IMR-90 (cell line): ENCODE data around the gene RHOB. TPM values are rescaled to one million over a fixed set of nuclear protein-coding genes. Genes with fewer than 3 reads are reported as not detected.

ENCODE experiments used
- ATAC-seq: fragments of 200-7000 bp; cut with Tn5 transposase; 2 replicates; pipeline ENCODE4 v1.9.1; 2020; ENCODE audit warnings: low read depth, mild to moderate bottlenecking, moderate library complexity
- BruUV-seq: library from RNA; stranded (reverse); fragments of 400-500 nt; replicated peaks from 2 replicates; lab custom pipeline; 2021; lab: Mats Ljungman, UMichigan
- CTCF ChIA-PET: fragments of 300-600 bp; formaldehyde crosslinking; extraction: SDS; loops from one replicate; lab custom pipeline; 2021; ENCODE audit warnings: antibody characterized with exemption; lab: Yijun Ruan, JAX
- POLR2A ChIA-PET: fragments of 300-600 bp; sonication (Branson Sonifier 250); formaldehyde crosslinking; loops from one replicate; lab custom pipeline; 2022; ENCODE audit warnings: antibody characterized with exemption; ENCODE audit not compliant: unreplicated experiment; lab: Charles Lee
- DNase-seq: peaks from one replicate; pipeline ENCODE4 v3.0.0; 2013
- H2AFZ ChIP-seq: replicated peaks from 2 replicates; pipeline ENCODE3; 2013; ENCODE audit warnings: low read length, mild to moderate bottlenecking; ENCODE audit not compliant: poor library complexity
- H2AK5ac ChIP-seq: 2 replicates; pipeline ENCODE4 v1.6.1; 2013; ENCODE audit warnings: low read depth, low read length, inconsistent platforms
- H2AK9ac ChIP-seq: replicated peaks from 2 replicates; pipeline ENCODE3; 2013; ENCODE audit warnings: mild to moderate bottlenecking, low read depth, low read length, moderate library complexity; ENCODE audit not compliant: poor library complexity
- H2BK120ac ChIP-seq: 2 replicates; pipeline ENCODE4 v1.6.1; 2013; ENCODE audit warnings: low read depth, low read length, inconsistent platforms
- H2BK15ac ChIP-seq: 3 replicates; pipeline ENCODE4 v1.6.1; 2013; ENCODE audit warnings: low read depth, low read length, inconsistent platforms
- H2BK20ac ChIP-seq: 2 replicates; pipeline ENCODE4 v1.6.1; 2013; ENCODE audit warnings: low read depth, mild to moderate bottlenecking, inconsistent platforms, low read length, moderate library complexity
- H2BK5ac ChIP-seq: 2 replicates; pipeline ENCODE4 v1.6.1; 2013; ENCODE audit warnings: mild to moderate bottlenecking, low read depth, low read length, inconsistent platforms; ENCODE audit not compliant: poor library complexity, severe bottlenecking
- H3K14ac ChIP-seq: replicated peaks from 2 replicates; pipeline ENCODE4 v1.6.1; 2013; ENCODE audit warnings: low read depth, low read length, inconsistent platforms
- H3K18ac ChIP-seq: 2 replicates; pipeline ENCODE4 v1.6.1; 2013; ENCODE audit warnings: low read depth, low read length, control low read depth
- H3K23ac ChIP-seq: 2 replicates; pipeline ENCODE4 v1.6.1; 2013; ENCODE audit warnings: low read depth, low read length, inconsistent platforms
- H3K27ac ChIP-seq: 2 replicates; pipeline ENCODE4 v1.5.1; 2013; ENCODE audit warnings: mild to moderate bottlenecking, control low read depth, low read length; ENCODE audit not compliant: insufficient read depth
- H3K27me3 ChIP-seq: 2 replicates; pipeline ENCODE4 v1.6.1; 2013; ENCODE audit warnings: low read length; ENCODE audit not compliant: control insufficient read depth, insufficient read depth
- H3K36me3 ChIP-seq: 2 replicates; pipeline ENCODE4 v1.6.1; 2013; ENCODE audit warnings: low read length, mixed read lengths; ENCODE audit not compliant: control insufficient read depth, insufficient read depth
- H3K4ac ChIP-seq: 2 replicates; pipeline ENCODE4 v1.6.1; 2013; ENCODE audit warnings: low read depth, low read length, inconsistent platforms
- H3K4me1 ChIP-seq: 2 replicates; pipeline ENCODE4 v1.6.1; 2013; ENCODE audit warnings: low read length, mixed read lengths; ENCODE audit not compliant: control insufficient read depth, insufficient read depth
- H3K4me2 ChIP-seq: 2 replicates; pipeline ENCODE4 v1.6.1; 2013; ENCODE audit warnings: low read depth, mild to moderate bottlenecking, control low read depth, low read length, moderate library complexity
- H3K4me3 ChIP-seq: 2 replicates; pipeline ENCODE4 v1.5.1; 2013; ENCODE audit warnings: low read depth, mild to moderate bottlenecking, control low read depth, low read length, moderate library complexity; ENCODE audit not compliant: insufficient read depth
- H3K56ac ChIP-seq: 2 replicates; pipeline ENCODE4 v1.6.1; 2013; ENCODE audit warnings: low read length, inconsistent platforms; ENCODE audit not compliant: insufficient read depth; ENCODE audit errors: extremely low read depth
- H3K79me1 ChIP-seq, 2 experiments: 2 replicates each; pipeline ENCODE4 v1.6.1; 2013; ENCODE audit warnings: low read length in 2 of 2, inconsistent platforms in 1 of 2, low read depth in 1 of 2
- H3K9ac ChIP-seq: 2 replicates; pipeline ENCODE4 v1.6.1; 2013; ENCODE audit warnings: low read depth, low read length, control low read depth
- H3K9me1 ChIP-seq: 2 replicates; pipeline ENCODE4 v1.6.1; 2013; ENCODE audit warnings: low read length, inconsistent platforms; ENCODE audit not compliant: insufficient read depth
- H3K9me3 ChIP-seq: 2 replicates; pipeline ENCODE4 v1.6.1; 2013; ENCODE audit warnings: low read length; ENCODE audit not compliant: control insufficient read depth, insufficient read depth
- H4K20me1 ChIP-seq: 2 replicates; pipeline ENCODE4 v1.6.1; 2013; ENCODE audit warnings: low read length, inconsistent platforms; ENCODE audit not compliant: insufficient read depth
- H4K5ac ChIP-seq: 2 replicates; pipeline ENCODE4 v1.6.1; 2013; ENCODE audit warnings: mild to moderate bottlenecking, low read depth, low read length, control low read depth
- H4K8ac ChIP-seq, 2 experiments: 2 replicates each; pipeline ENCODE4 v1.6.1; 2013; ENCODE audit warnings: low read depth in 2 of 2, low read length in 2 of 2, control low read depth in 1 of 2, inconsistent platforms in 1 of 2
- H4K91ac ChIP-seq: 2 replicates; pipeline ENCODE4 v1.6.1; 2013; ENCODE audit warnings: low read depth, low read length, inconsistent platforms; ENCODE audit not compliant: insufficient read depth
- FOS ChIP-seq: fragments of 150-350 bp; IDR thresholded peaks from 2 replicates; pipeline ENCODE4 v1.6.1; 2016; ENCODE audit warnings: low read depth, low read length
- NFE2L2 ChIP-seq: fragments of 150-350 bp; IDR thresholded peaks from 2 replicates; pipeline ENCODE4 v1.6.1; 2016; ENCODE audit warnings: low read depth, mild to moderate bottlenecking, low read length
- POLR2A ChIP-seq: IDR thresholded peaks from 2 replicates; pipeline ENCODE4 v1.6.1; 2012; ENCODE audit warnings: mild to moderate bottlenecking, low read depth, low read length
- RAD21 ChIP-seq: IDR thresholded peaks from 2 replicates; pipeline ENCODE4 v1.6.1; 2012; ENCODE audit warnings: low read length, improper control_type of control experiment
- SMC3 ChIP-seq: fragments of 150-350 bp; IDR thresholded peaks from 2 replicates; pipeline ENCODE4 v1.6.1; 2016; ENCODE audit warnings: low read depth, mild to moderate bottlenecking, antibody characterized with exemption, low read length, moderate library complexity
- WGBS, 2 experiments: methylation state at CpG; one replicate each; pipeline versions ENCODE4 v1.1.5 to v1.1.7; 2013; ENCODE audit warnings: missing lambda C conversion rate in 2 of 2; ENCODE audit not compliant: insufficient read length in 1 of 2; ENCODE audit errors: extremely low coverage in 2 of 2; 5-methylcytosine and 5-hydroxymethylcytosine counted together
- dilution Hi-C: fragments of 300-500 bp; cut with HindIII; formaldehyde crosslinking; loops from one replicate; pipeline ENCODE4 v1.14.3; 2018; ENCODE audit warnings: low sequenced_read_pairs; ENCODE audit not compliant: unreplicated experiment
- in situ Hi-C: fragments of 300-500 bp; cut with MboI; formaldehyde crosslinking; loops from 3 replicates; pipeline ENCODE4 v1.14.3; 2019; ENCODE audit warnings: low sequenced_read_pairs, inconsistent platforms, mixed read lengths
- intact Hi-C: fragments of 100-400 bp; cut with micrococcal nuclease; formaldehyde crosslinking; loops from 2 replicates; pipeline ENCODE4 v1.10.0; 2022
- polyA plus RNA-seq, 3 experiments: library from polyadenylated mRNA; depleted of rRNA; stranded (reverse); fragments of >200 nt; gene quantifications; 2 replicates each; pipeline ENCODE4 v1.2.3, GENCODE V29; 2012; ENCODE audit warnings: low replicate concordance in 1 of 3
- total RNA-seq: library from RNA; depleted of rRNA; stranded (reverse); fragments of >200 nt; gene quantifications from 2 replicates; pipeline ENCODE4 v1.2.3, GENCODE V29; 2012
- TF ChIP-seq, protein P1 (sequence below): conservative IDR thresholded peaks from 2 replicates; pipeline ENCODE4 v1.5.1; 2012; ENCODE audit warnings: mild to moderate bottlenecking, low read depth, low read length, improper control_type of control experiment

Gene RHOB
- total and polyA plus RNA-seq, 2 of the 4 experiments (the other 2 are of a cell fraction): 112 to 149 TPM

DNA sequence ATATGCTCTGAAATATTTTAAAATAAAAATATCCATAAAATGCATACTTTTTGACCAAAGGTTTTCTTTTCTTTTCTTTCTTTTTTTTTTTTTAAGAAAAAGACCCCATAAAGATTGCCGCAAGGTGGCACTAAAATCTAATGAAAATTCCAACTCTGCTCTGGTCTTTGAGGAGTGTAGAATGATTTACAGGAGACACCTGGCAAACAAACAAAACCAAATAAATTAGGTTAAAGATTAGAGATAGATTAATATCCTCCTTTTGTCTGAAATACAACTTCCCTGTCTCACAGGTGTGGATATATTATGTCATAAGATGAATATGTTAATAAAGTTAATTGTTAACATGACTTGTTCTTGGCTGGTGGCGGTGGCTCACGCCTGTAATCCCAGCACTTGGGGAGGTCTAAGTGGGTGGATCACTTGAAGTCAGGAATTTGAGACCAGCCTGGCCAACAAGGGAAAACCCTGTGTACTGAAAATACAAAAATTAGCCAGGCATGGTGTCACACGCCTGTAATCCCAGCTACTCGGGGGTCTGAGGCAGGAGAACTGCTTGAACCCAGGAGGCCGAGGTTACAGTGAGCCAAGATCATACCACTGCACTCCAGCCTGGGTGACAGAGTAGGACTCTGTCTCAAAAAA is 3.5 kb upstream of the RHOB start:
- Histone ChIP-seq H2BK15ac (no peak overlapping the region; the same call in 2 of the 3 replicates), H3K36me3 (peaks cover 5% of the 10 kb centered on the region; the same call in 1 of the 2 replicates), H3K14ac (no peak overlapping the region), H3K79me1 (peaks cover 0 to 14% of the 10 kb centered on the region in 2 experiments; a peak in 2 of 4 replicates), H3K4me2 (no peak overlapping the region), H3K9me1 (peaks cover 5% of the 10 kb centered on the region; the same call in 1 of the 2 replicates), H3K9ac (0 out of 2 replicates have a peak overlapping the region, but pooled peaks have one; percentile 21), H4K8ac (no peak overlapping the region), H2BK5ac (no peak overlapping the region), H2AK9ac (no peak overlapping the region), H3K27ac (no peak overlapping the region), H3K4ac (no peak overlapping the region), H4K91ac (no peak overlapping the region), H3K23ac (no peak overlapping the region), H3K4me1 (peaks cover 7% of the 10 kb centered on the region), H2BK120ac (no peak overlapping the region), H3K9me3 (no peaks in the 10 kb centered on the region), H3K56ac (no peak overlapping the region), H3K27me3 (no peaks in the 10 kb centered on the region), H2AFZ (no peak overlapping the region), H4K5ac (no peak overlapping the region), H3K4me3 (no peak overlapping the region), H3K18ac (no peak overlapping the region), H2AK5ac (0 out of 2 replicates have a peak overlapping the region, but pooled peaks have one; percentile 8), H4K20me1 (peaks cover 14% of the 10 kb centered on the region), H2BK20ac (no peak overlapping the region)
- TF ChIP-seq SMC3 (peak; percentile 75), RAD21 (peak; percentile 73), POLR2A (no peak), NFE2L2 (no peak), FOS (no peak)
- TF ChIP-seq, protein P1, sequence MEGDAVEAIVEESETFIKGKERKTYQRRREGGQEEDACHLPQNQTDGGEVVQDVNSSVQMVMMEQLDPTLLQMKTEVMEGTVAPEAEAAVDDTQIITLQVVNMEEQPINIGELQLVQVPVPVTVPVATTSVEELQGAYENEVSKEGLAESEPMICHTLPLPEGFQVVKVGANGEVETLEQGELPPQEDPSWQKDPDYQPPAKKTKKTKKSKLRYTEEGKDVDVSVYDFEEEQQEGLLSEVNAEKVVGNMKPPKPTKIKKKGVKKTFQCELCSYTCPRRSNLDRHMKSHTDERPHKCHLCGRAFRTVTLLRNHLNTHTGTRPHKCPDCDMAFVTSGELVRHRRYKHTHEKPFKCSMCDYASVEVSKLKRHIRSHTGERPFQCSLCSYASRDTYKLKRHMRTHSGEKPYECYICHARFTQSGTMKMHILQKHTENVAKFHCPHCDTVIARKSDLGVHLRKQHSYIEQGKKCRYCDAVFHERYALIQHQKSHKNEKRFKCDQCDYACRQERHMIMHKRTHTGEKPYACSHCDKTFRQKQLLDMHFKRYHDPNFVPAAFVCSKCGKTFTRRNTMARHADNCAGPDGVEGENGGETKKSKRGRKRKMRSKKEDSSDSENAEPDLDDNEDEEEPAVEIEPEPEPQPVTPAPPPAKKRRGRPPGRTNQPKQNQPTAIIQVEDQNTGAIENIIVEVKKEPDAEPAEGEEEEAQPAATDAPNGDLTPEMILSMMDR: peak; percentile 67
- DNase-seq (peak; percentile 57), ATAC-seq (no peak)
- in situ Hi-C loops (loop anchor here (5.0 kb wide), 1 partner anchor 189 kb away; no protein-coding TSS in a partner anchor), dilution Hi-C loops (no loop called here), intact Hi-C loops (loop anchor here (1.0 kb wide), 2 partner anchors 32 to 192 kb away; no protein-coding TSS in a partner anchor)
- BruUV-seq: no TSS peak
- WGBS, 2 experiments: 100% methylated on average over 2 of the region's 6 CpGs; no CpG with 5 or more reads in 1 of the 2 experiments
- ChIA-PET CTCF (interaction anchor here (1.9 to 3.1 kb wide), 3 partner anchors 32 to 192 kb away, joined by 5 to 17 read pairs (median 13); no protein-coding TSS in a partner anchor), POLR2A (no interaction called here)
